K562 (cell line): Measurements from ENCODE around the gene ANKZF1. TPM values are rescaled to one million over a fixed set of nuclear protein-coding genes. Genes with fewer than 3 reads are reported as not detected.

Experiments used
- ATAC-seq: fragments of 200-7000 bp; cut with Tn5 transposase; 3 replicates; pipeline ENCODE4 v1.9.1; 2020; ENCODE audit warnings: moderate library complexity
- BruUV-seq: library from RNA; stranded (reverse); fragments of 400-500 nt; replicated peaks from 2 replicates; lab custom pipeline; 2021; lab: Mats Ljungman, UMichigan
- CTCF ChIA-PET: fragments of 300-600 bp; formaldehyde crosslinking; extraction: SDS; loops from one replicate; lab custom pipeline; 2021; ENCODE audit warnings: low intra/inter-chr PET ratio; lab: Yijun Ruan, JAX
- POLR2A ChIA-PET: fragments of 300-600, 350-650 bp; sonication (Branson Sonifier 250); formaldehyde crosslinking; extraction: SDS; loops from one replicate; lab custom pipeline; 2021; ENCODE audit warnings: antibody characterized with exemption, inconsistent platforms; lab: Yijun Ruan, JAX
- DNase-seq, 4 experiments: peaks; one replicate each; pipeline versions ENCODE4 v3.0.0 to v3.0.0-alpha.2; 2011 to 2018; ENCODE audit warnings: low spot score in 3 of 4, mixed read lengths in 3 of 4; ENCODE audit errors: extremely low read depth in 1 of 4
- FAIRE-seq: peaks from 2 replicates; lab custom pipeline; 2011; peaks lifted over from hg19 to GRCh38; lab: Jason Lieb, UNC
- H2AFZ ChIP-seq: 2 replicates; pipeline ENCODE4 v1.6.0; 2011; ENCODE audit warnings: low read depth, low read length, control low read depth, inconsistent platforms
- H3K27ac ChIP-seq: fragments of 200-600 bp; 3 replicates; pipeline ENCODE4 v1.8.0; 2011; ENCODE audit warnings: low read depth, mild to moderate bottlenecking, control low read depth, inconsistent platforms, low read length, moderate library complexity, mixed read lengths; ENCODE audit errors: extremely low read depth
- H3K27me3 ChIP-seq, 2 experiments: fragments of 300-600 bp in 1 of 2; 2 replicates in 1 of 2; 3 replicates in 1 of 2; pipeline versions ENCODE4 v1.6.0 to v1.8.0; 2011; ENCODE audit warnings: inconsistent platforms in 2 of 2, low read length in 2 of 2, mild to moderate bottlenecking in 1 of 2, mixed read lengths in 1 of 2, moderate library complexity in 1 of 2; ENCODE audit not compliant: control insufficient read depth in 2 of 2, insufficient read depth in 2 of 2
- H3K36me3 ChIP-seq: fragments of 300-600 bp; 3 replicates; pipeline ENCODE4 v1.8.0; 2011; ENCODE audit warnings: mild to moderate bottlenecking, low read length, inconsistent platforms; ENCODE audit not compliant: control insufficient read depth, insufficient read depth
- H3K4me1 ChIP-seq, 2 experiments: fragments of 200-600 bp in 1 of 2; replicated peaks in 1 of 2; 2 replicates in 1 of 2; 3 replicates in 1 of 2; pipeline versions ENCODE4 v1.5.1 to v1.8.0; 2011; ENCODE audit warnings: inconsistent platforms in 2 of 2, low read length in 2 of 2, mild to moderate bottlenecking in 1 of 2, mixed read lengths in 1 of 2, moderate library complexity in 1 of 2; ENCODE audit not compliant: control insufficient read depth in 2 of 2, insufficient read depth in 2 of 2
- H3K4me2 ChIP-seq: 2 replicates; pipeline ENCODE4 v1.6.1; 2011; ENCODE audit warnings: low read length, control low read depth, inconsistent platforms, mixed read lengths; ENCODE audit not compliant: insufficient read depth
- H3K4me3 ChIP-seq: fragments of 200-600 bp; sonication (generic), shearing (Covaris generic); 2 replicates; pipeline ENCODE4 v1.5.1; 2016; ENCODE audit warnings: control low read depth, inconsistent platforms
- H3K79me2 ChIP-seq: fragments of 200-600 bp; 3 replicates; pipeline ENCODE4 v1.8.0; 2011; ENCODE audit warnings: low read length, inconsistent platforms; ENCODE audit not compliant: control insufficient read depth, insufficient read depth
- H3K9ac ChIP-seq, 2 experiments: 2 replicates each; pipeline versions ENCODE4 v1.6.0 to v1.6.1; 2011; ENCODE audit warnings: low read depth in 2 of 2, low read length in 2 of 2, control low read depth in 1 of 2, inconsistent platforms in 1 of 2, mild to moderate bottlenecking in 1 of 2, mixed read lengths in 1 of 2; ENCODE audit not compliant: insufficient read depth in 1 of 2
- H3K9me1 ChIP-seq: one replicate; pipeline ENCODE4 v1.6.0; 2011; ENCODE audit warnings: inconsistent platforms, mild to moderate bottlenecking, low read length, moderate library complexity; ENCODE audit not compliant: control insufficient read depth, insufficient read depth
- H3K9me3 ChIP-seq: replicated peaks from 2 replicates; pipeline ENCODE4 v1.5.1; 2011; ENCODE audit warnings: low read depth, low read length, inconsistent platforms; ENCODE audit not compliant: control insufficient read depth, insufficient read depth
- H4K20me1 ChIP-seq: replicated peaks from 2 replicates; pipeline ENCODE4 v1.6.1; 2011; ENCODE audit warnings: low read length, inconsistent platforms, mixed read lengths; ENCODE audit not compliant: control insufficient read depth, insufficient read depth
- ATF1 ChIP-seq, 2 experiments: fragments of 450-650 bp in 1 of 2; IDR thresholded peaks; 2 replicates each; pipeline ENCODE4 v1.6.1; 2016; ENCODE audit warnings: missing compliant biosample characterization in 1 of 2, missing genetic modification characterization in 1 of 2
- ATF3 ChIP-seq, 2 experiments: fragments of 450-650 bp in 1 of 2; sonication (generic) in 1 of 2; formaldehyde crosslinking in 1 of 2; IDR thresholded peaks in 1 of 2; conservative IDR thresholded peaks in 1 of 2; 2 replicates each; pipeline versions ENCODE4 v1.6.1 to v1.8.1; 2016 to 2023; ENCODE audit warnings: mild to moderate bottlenecking in 2 of 2, moderate library complexity in 2 of 2, inconsistent platforms in 1 of 2, missing genetic modification reagents in 1 of 2
- CREM ChIP-seq: IDR thresholded peaks from 2 replicates; pipeline ENCODE4 v1.6.1; 2014; ENCODE audit warnings: antibody characterized with exemption, low read depth
- EP400 ChIP-seq: fragments of 450-650 bp; IDR thresholded peaks from 2 replicates; pipeline ENCODE4 v1.6.1; 2017; ENCODE audit warnings: antibody characterized with exemption, mild to moderate bottlenecking, moderate library complexity
- ETV5 ChIP-seq: sonication (generic); formaldehyde crosslinking; IDR thresholded peaks from 2 replicates; pipeline ENCODE4 v1.4.0; 2020; ENCODE audit warnings: low read depth, mild to moderate bottlenecking, missing genetic modification reagents
- FOXA1 ChIP-seq: fragments of 450-650 bp; IDR thresholded peaks from 2 replicates; pipeline ENCODE4 v1.6.1; 2016; ENCODE audit warnings: mild to moderate bottlenecking, borderline replicate concordance
- FOXA3 ChIP-seq, 2 experiments: fragments of 450-650 bp in 1 of 2; sonication (generic) in 1 of 2; formaldehyde crosslinking; IDR thresholded peaks in 1 of 2; conservative IDR thresholded peaks in 1 of 2; 2 replicates each; pipeline versions ENCODE4 v1.4.0 to v1.8.0; 2020 to 2022; ENCODE audit warnings: mild to moderate bottlenecking in 2 of 2, missing genetic modification reagents in 1 of 2
- HOMEZ ChIP-seq: fragments of 250-450 bp; sonication (Bioruptor Pico); IDR thresholded peaks from 2 replicates; pipeline ENCODE4 v1.4.0; 2020; ENCODE audit warnings: mild to moderate bottlenecking, moderate library complexity
- MTA3 ChIP-seq: fragments of 450-650 bp; formaldehyde crosslinking; IDR thresholded peaks from 2 replicates; pipeline ENCODE4 v1.6.1; 2017; ENCODE audit warnings: mild to moderate bottlenecking, borderline replicate concordance
- SMAD2 ChIP-seq: fragments of 150-350 bp; IDR thresholded peaks from 2 replicates; pipeline ENCODE4 v1.6.1; 2014; ENCODE audit warnings: low read depth, mild to moderate bottlenecking, low read length
- WGBS: fragments of 100-300 bp; shearing (Covaris generic); methylation state at CpG from one replicate; pipeline ENCODE4 v1.1.6; 2016; ENCODE audit warnings: low coverage, mixed read lengths; ENCODE audit not compliant: insufficient coverage; ENCODE audit errors: missing lambda C conversion rate; 5-methylcytosine and 5-hydroxymethylcytosine counted together
- in situ Hi-C: fragments of 300-500 bp; cut with MboI; formaldehyde crosslinking; loops from 4 replicates; pipeline ENCODE4 v1.15.0; 2018; ENCODE audit warnings: inconsistent platforms, mixed read lengths
- intact Hi-C: fragments of 100-400 bp; cut with micrococcal nuclease; formaldehyde crosslinking; loops from 2 replicates; pipeline ENCODE4 v1.14.2; 2022
- polyA plus RNA-seq, 8 experiments: library from polyadenylated mRNA; depleted of rRNA in 4 of 8; stranded (reverse) in 5 of 8; unstranded in 3 of 8; fragments of >200 nt; fragmentation: Nextera tagmentation in 2 of 8; fragmentation: Illumina TruSeq in 1 of 8; extraction: Ambion mirVana in 2 of 8; extraction: Trizol in 1 of 8; gene quantifications; 2 replicates each; pipeline versions ENCODE4 v1.2.1 to v1.2.3, GENCODE V29; 2011 to 2014; ENCODE audit warnings: inconsistent platforms in 1 of 8, missing spikeins in 1 of 8
- total RNA-seq, 7 experiments: library from RNA; depleted of rRNA in 6 of 7; stranded (reverse); fragments of >200 nt in 6 of 7; fragmentation: Illumina TruSeq in 2 of 7; extraction: Trizol in 2 of 7; gene quantifications; 2 replicates each; pipeline versions ENCODE4 v1.2.1 to v1.2.3, GENCODE V29; 2011 to 2021; ENCODE audit warnings: low replicate concordance in 1 of 7

The ANKZF1 gene
- total and polyA plus RNA-seq, 9 of the 15 experiments (the other 6 are each of a cell fraction or from before 2014, with no cell fraction given): 3.1 to 60.6 (median 31.0) TPM

- ChIA-PET CTCF (no interaction called here), POLR2A (interaction anchor here (0.5 to 3.4 kb wide), 11 partner anchors 9 to 181 kb away, joined by 3 to 22 read pairs (median 4); partner anchors contain the start of genes ABCB6, ANKZF1, ATG9A and DNAJB2)
- Histone ChIP-seq H3K36me3 (peaks cover 57% of the 10 kb centered on the region), H3K4me3 (no peak overlapping the region), H3K9ac (peak overlapping the region in 1 of 2 experiments; percentile 77; a peak in 2 of 4 replicates), H4K20me1 (0 out of 2 replicates have a peak, but pooled peaks cover 3% of the 10 kb centered on the region), H3K4me2 (peak overlapping the region; percentile 33), H3K27ac (peak overlapping the region; percentile 31; the same call in 1 of the 3 replicates), H3K27me3 (0 out of 5 replicates have a peak, but pooled peaks cover 0 to 2% of the 10 kb centered on the region in 2 experiments), H3K79me2 (peaks cover 40% of the 10 kb centered on the region), H3K4me1 (peaks cover 31 to 60% of the 10 kb centered on the region in 2 experiments; a peak in 4 of 5 replicates), H3K9me3 (no peaks in the 10 kb centered on the region), H2AFZ (no peak overlapping the region), H3K9me1 (no peaks in the 10 kb centered on the region)
- no TSS peak for BruUV-seq
- WGBS: 64% methylated on average over 4 of the region's 7 CpGs
- in situ Hi-C loops (no loop called here), intact Hi-C loops (no loop called here)
- FAIRE-seq (peak; percentile 40), DNase-seq (peak in 1 of 4 experiments; percentile 19), ATAC-seq (no peak)
- TF ChIP-seq FOXA3 (CRISPR knock-in tag; conservative IDR thresholded peaks at IDR 0.05 in 1 of 2, IDR thresholded peaks at IDR 0.05 in 1 of 2) (0 out of 4 replicates have a peak, but pooled peaks of 1 of the 2 experiments have one; percentile 8), EP400 (no peak), HOMEZ (no peak), CREM (peak; percentile 64; the same call in 1 of the 2 replicates), SMAD2 (no peak), FOXA1 (no peak), ATF3 (IDR thresholded peaks at IDR 0.05) (peak; percentile 42; the same call in 1 of the 2 replicates), ATF3 (CRISPR knock-in tag; conservative IDR thresholded peaks at IDR 0.05) (no peak), ETV5 (no peak), ATF1 (CRISPR knock-in tag; IDR thresholded peaks at IDR 0.05) (no peak), ATF1 (tag; IDR thresholded peaks at IDR 0.05) (peak; percentile 47), MTA3 (0 out of 2 replicates have a peak, but pooled peaks have one; percentile 12)
Measured at GRCh38 chr2:219249203-219249980, 19.8 kb downstream of the ANKZF1 start.
